NT2/D1 (cell line): ENCODE data around the gene ADTRP.

Source experiments
- DNase-seq: peaks from one replicate; pipeline ENCODE4 v3.0.0-alpha.2; 2011; ENCODE audit warnings: low read depth, low spot score
- H3K27me3 ChIP-seq: 2 replicates; pipeline ENCODE4 v1.6.0; 2011; ENCODE audit warnings: mild to moderate bottlenecking; ENCODE audit not compliant: insufficient read length, insufficient read depth
- H3K36me3 ChIP-seq: 2 replicates; pipeline ENCODE4 v1.6.1; 2011; ENCODE audit warnings: mild to moderate bottlenecking, low read length, mixed read lengths; ENCODE audit not compliant: insufficient read depth, insufficient read length
- H3K4me1 ChIP-seq: 2 replicates; pipeline ENCODE4 v1.5.1; 2011; ENCODE audit not compliant: insufficient read depth, insufficient read length
- H3K4me3 ChIP-seq: 2 replicates; pipeline ENCODE4 v1.5.1; 2011; ENCODE audit warnings: low read depth; ENCODE audit not compliant: insufficient read length
- H3K9ac ChIP-seq: 2 replicates; pipeline ENCODE4 v1.6.0; 2011; ENCODE audit warnings: low read depth; ENCODE audit not compliant: insufficient read length
- H3K9me3 ChIP-seq: 2 replicates; pipeline ENCODE4 v1.5.1; 2011; ENCODE audit warnings: mild to moderate bottlenecking, low read length; ENCODE audit not compliant: insufficient read depth
- SUZ12 ChIP-seq: IDR thresholded peaks from 2 replicates; pipeline ENCODE4 v1.6.1; 2011; ENCODE audit not compliant: insufficient read length, insufficient read depth; ENCODE audit errors: extremely low read depth
- YY1 ChIP-seq: IDR thresholded peaks from 2 replicates; pipeline ENCODE4 v1.6.1; 2011; ENCODE audit not compliant: insufficient read length, insufficient read depth
- ZNF274 ChIP-seq: IDR thresholded peaks from 2 replicates; pipeline ENCODE4 v1.6.1; 2011; ENCODE audit warnings: mild to moderate bottlenecking, low read depth, low read length

ADTRP gene

GRCh38 chr6:11780097-11780428 is 1.5 kb upstream of the ADTRP start:
- no peak overlapping the region for H3K4me3 ChIP-seq
- H3K27me3 ChIP-seq, result no peaks in the 10 kb centered on the region
- no peak overlapping the region for H3K9ac ChIP-seq
- H3K36me3 ChIP-seq, result no peaks in the 10 kb centered on the region
- TF ChIP-seq YY1, result no peak
- no peak for DNase-seq
- no peaks in the 10 kb centered on the region for H3K4me1 ChIP-seq
- H3K9me3 ChIP-seq, result no peaks in the 10 kb centered on the region

GRCh38 chr6:11779329-11780096 is 910 bp upstream of the ADTRP start:
- H3K4me1 ChIP-seq, result no peaks in the 10 kb centered on the region
- no peak for TF ChIP-seq YY1
- no peak for TF ChIP-seq ZNF274
- TF ChIP-seq SUZ12, result no peak
- no peaks in the 10 kb centered on the region for H3K27me3 ChIP-seq
- no peak overlapping the region for H3K9ac ChIP-seq
- DNase-seq, result no peak
- no peaks in the 10 kb centered on the region for H3K9me3 ChIP-seq
- H3K36me3 ChIP-seq, result no peaks in the 10 kb centered on the region
- no peak overlapping the region for H3K4me3 ChIP-seq

- Histone ChIP-seq H3K36me3 (no peaks in the 10 kb centered on the region), H3K9me3 (no peaks in the 10 kb centered on the region), H3K4me3 (no peak overlapping the region), H3K4me1 (no peaks in the 10 kb centered on the region), H3K27me3 (no peaks in the 10 kb centered on the region), H3K9ac (no peak overlapping the region)
- TF ChIP-seq ZNF274 (no peak), YY1 (no peak), SUZ12 (no peak)
- DNase-seq, result no peak
Observed at GRCh38 chr6:11778036-11778435, 567 bp downstream of the ADTRP start.

- TF ChIP-seq ZNF274 (no peak), SUZ12 (no peak), YY1 (no peak)
- DNase-seq, result no peak
- Histone ChIP-seq H3K4me1 (no peaks in the 10 kb centered on the region), H3K4me3 (no peak overlapping the region), H3K36me3 (no peaks in the 10 kb centered on the region), H3K9ac (no peak overlapping the region), H3K9me3 (no peaks in the 10 kb centered on the region), H3K27me3 (no peaks in the 10 kb centered on the region)
Observed at GRCh38 chr6:11775791-11776409, 2.7 kb downstream of the ADTRP start.

- H3K9ac ChIP-seq, result no peak overlapping the region
- H3K9me3 ChIP-seq, result no peaks in the 10 kb centered on the region
- no peak overlapping the region for H3K4me3 ChIP-seq
- TF ChIP-seq ZNF274 (no peak), SUZ12 (no peak), YY1 (no peak)
- no peaks in the 10 kb centered on the region for H3K27me3 ChIP-seq
- no peak for DNase-seq
- peaks cover 2% of the 10 kb centered on the region for H3K4me1 ChIP-seq
- H3K36me3 ChIP-seq, result no peaks in the 10 kb centered on the region
Observed at GRCh38 chr6:11774426-11774825, 4.2 kb downstream of the ADTRP start.

- TF ChIP-seq ZNF274 (no peak), SUZ12 (no peak)
- DNase-seq, result no peak
- Histone ChIP-seq H3K4me1 (peaks cover 2% of the 10 kb centered on the region), H3K9me3 (no peaks in the 10 kb centered on the region), H3K27me3 (no peaks in the 10 kb centered on the region), H3K36me3 (no peaks in the 10 kb centered on the region), H3K9ac (no peak overlapping the region), H3K4me3 (no peak overlapping the region)
Observed at GRCh38 chr6:11773581-11773980, 5.0 kb downstream of the ADTRP start.

- DNase-seq, result no peak
- TF ChIP-seq YY1, result no peak
- TF ChIP-seq SUZ12, result no peak
- no peak for TF ChIP-seq ZNF274
- H3K4me3 ChIP-seq, result no peak overlapping the region
- no peaks in the 10 kb centered on the region for H3K9me3 ChIP-seq
- H3K27me3 ChIP-seq, result no peaks in the 10 kb centered on the region
- no peak overlapping the region for H3K9ac ChIP-seq
- H3K4me1 ChIP-seq, result peaks cover 2% of the 10 kb centered on the region
- no peaks in the 10 kb centered on the region for H3K36me3 ChIP-seq
Observed at GRCh38 chr6:11773013-11773412, 5.6 kb downstream of the ADTRP start.
